NB4 (cell line): Measurements from ENCODE around the gene GGNBP2.

Experiments
- DNase-seq: peaks from one replicate; pipeline ENCODE4 v3.0.0; 2010; ENCODE audit warnings: low read depth
- H3K4me3 ChIP-seq: one replicate; pipeline ENCODE4 v1.5.1; 2011; ENCODE audit warnings: mild to moderate bottlenecking, low read depth, low read length, moderate library complexity
- MYC ChIP-seq: IDR thresholded peaks from 2 replicates; pipeline ENCODE4 v1.6.1; 2011; ENCODE audit warnings: low read depth, low read length
- POLR2A ChIP-seq: IDR thresholded peaks from 2 replicates; pipeline ENCODE4 v1.6.1; 2011; ENCODE audit warnings: mild to moderate bottlenecking; ENCODE audit not compliant: insufficient read length; ENCODE audit errors: extremely low read depth
- TF ChIP-seq, protein P1 (sequence below): IDR thresholded peaks from one replicate; pipeline ENCODE4 v1.5.1; 2012; ENCODE audit warnings: low read depth, low read length
- TF ChIP-seq, protein P2 (sequence below): IDR thresholded peaks from 2 replicates; pipeline ENCODE4 v1.6.1; 2011; ENCODE audit warnings: low read depth, low read length

Gene GGNBP2

DNA sequence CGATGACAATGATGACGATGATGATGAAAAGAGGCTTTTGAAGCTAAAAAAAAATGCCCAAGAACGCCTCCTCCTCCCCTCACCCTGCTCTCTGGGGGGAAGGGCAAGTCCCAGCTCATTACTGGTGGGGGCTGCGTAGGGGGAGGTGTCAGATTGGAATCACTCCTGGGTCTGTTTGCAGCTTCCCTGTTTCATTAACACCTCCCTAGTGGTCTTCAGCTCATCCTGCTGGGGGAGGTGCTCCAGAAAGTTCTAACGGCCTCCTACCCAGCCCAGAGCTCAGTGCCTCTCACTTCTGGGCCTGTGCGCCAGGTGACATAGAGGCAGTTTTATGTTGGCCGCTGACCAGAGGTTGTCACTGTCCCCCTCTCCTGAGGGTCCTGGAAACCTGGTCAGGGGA, 69.4 kb downstream of the GGNBP2 start:
- H3K4me3 ChIP-seq, result no peak overlapping the region
- no peak for DNase-seq
- TF ChIP-seq POLR2A (no peak), MYC (no peak)
- TF ChIP-seq, protein P1, sequence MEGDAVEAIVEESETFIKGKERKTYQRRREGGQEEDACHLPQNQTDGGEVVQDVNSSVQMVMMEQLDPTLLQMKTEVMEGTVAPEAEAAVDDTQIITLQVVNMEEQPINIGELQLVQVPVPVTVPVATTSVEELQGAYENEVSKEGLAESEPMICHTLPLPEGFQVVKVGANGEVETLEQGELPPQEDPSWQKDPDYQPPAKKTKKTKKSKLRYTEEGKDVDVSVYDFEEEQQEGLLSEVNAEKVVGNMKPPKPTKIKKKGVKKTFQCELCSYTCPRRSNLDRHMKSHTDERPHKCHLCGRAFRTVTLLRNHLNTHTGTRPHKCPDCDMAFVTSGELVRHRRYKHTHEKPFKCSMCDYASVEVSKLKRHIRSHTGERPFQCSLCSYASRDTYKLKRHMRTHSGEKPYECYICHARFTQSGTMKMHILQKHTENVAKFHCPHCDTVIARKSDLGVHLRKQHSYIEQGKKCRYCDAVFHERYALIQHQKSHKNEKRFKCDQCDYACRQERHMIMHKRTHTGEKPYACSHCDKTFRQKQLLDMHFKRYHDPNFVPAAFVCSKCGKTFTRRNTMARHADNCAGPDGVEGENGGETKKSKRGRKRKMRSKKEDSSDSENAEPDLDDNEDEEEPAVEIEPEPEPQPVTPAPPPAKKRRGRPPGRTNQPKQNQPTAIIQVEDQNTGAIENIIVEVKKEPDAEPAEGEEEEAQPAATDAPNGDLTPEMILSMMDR, result no peak
- TF ChIP-seq, protein P2, sequence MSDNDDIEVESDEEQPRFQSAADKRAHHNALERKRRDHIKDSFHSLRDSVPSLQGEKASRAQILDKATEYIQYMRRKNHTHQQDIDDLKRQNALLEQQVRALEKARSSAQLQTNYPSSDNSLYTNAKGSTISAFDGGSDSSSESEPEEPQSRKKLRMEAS, result no peak

DNA sequence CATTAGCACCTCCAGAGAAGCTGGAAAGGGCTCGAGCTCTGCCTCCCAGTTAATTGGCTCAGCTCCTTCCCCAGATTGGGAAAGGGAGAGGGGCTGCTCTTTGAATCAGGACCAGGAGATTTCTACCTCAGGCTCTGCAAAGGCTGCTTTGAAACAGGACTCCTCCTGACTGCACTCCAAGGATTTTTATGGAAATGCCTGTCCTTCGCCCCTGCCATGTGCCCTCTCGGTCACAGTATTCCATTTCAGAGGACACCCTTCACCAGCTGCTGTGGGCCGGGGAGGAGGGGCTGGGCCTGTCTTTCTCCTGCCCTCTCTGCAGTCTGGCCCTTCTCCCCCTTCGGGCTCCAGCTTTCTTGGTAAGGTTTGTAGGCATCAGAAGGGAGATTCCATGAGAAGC, 70.2 kb downstream of the GGNBP2 start:
- DNase-seq, result no peak
- H3K4me3 ChIP-seq, result no peak overlapping the region
- TF ChIP-seq, protein P1, result no peak
- TF ChIP-seq MYC (no peak), POLR2A (no peak)
- TF ChIP-seq, protein P2, result no peak

DNA sequence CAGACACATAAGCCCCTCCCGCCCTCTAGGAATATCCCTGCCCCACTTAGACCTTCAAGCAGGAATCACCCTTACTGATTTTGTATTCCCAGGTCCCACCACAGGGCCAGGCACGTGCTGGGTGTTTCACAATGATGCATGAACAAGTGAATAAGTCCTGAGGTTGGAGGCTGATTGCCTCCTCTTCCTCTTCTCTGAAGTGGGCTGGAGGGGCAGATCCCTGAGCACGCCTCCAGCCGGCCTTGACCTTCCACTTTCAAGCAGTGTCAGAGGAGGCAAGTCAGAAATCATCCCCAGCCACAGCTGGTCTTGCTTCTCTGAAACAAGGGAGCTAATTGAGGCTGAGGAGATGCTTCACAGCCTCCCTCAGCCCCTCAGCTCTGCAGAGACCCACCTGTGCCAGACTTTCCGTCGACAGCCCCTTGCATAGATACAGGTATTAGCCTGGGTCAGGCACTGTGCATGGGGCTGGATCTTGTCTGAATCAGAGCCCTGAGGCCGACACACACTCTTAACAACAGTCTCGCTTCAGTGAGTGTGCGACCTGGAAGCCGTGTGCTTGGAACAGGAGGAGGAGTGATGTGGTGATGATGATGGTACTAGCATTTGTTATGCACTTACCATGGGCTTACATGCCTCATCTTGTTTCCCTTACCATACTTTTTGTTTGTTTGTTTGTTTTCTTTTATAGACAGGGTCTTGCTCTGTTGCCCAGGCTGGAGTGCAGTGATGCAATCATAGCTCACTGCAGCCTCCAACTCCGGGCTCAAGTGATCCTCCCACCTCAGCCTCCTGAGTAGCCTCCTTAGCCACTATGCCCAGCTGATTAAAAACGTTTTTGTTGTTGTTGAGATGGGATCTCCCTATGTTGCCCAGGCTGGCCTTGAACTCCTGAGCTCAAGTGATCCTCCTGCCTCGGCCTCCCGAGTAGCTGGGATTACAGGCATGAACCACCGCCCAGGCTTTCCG, 71.6 kb downstream of the GGNBP2 start:
- no peak overlapping the region for H3K4me3 ChIP-seq
- DNase-seq, result peak; percentile 34
- TF ChIP-seq, protein P2, result no peak
- no peak for TF ChIP-seq MYC
- TF ChIP-seq POLR2A, result no peak
- TF ChIP-seq, protein P1, result no peak

DNA sequence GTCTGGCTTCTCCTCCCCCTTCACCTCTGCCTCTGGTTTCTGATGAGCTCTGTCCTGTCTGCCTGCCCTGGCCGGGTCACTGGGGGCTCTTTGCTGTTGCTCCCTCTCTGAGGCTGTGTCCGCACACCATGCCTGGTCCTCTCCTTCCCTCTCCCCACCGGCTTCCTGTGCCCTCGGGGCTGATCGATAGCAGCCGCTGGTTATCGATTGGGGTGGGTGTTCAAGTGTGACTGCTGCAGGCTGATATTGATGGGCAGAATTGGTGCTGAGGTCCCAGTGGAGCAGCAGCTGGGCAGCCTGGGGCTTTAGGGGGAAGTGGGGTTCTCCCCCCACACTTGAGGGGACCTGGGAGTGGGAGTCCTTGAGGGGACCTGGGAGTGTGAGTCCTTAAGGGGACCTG, 73.1 kb downstream of the GGNBP2 start:
- H3K4me3 ChIP-seq, result no peak overlapping the region
- no peak for DNase-seq
- TF ChIP-seq, protein P2, result no peak
- TF ChIP-seq MYC, result no peak
- no peak for TF ChIP-seq POLR2A
- TF ChIP-seq, protein P1, result no peak

DNA sequence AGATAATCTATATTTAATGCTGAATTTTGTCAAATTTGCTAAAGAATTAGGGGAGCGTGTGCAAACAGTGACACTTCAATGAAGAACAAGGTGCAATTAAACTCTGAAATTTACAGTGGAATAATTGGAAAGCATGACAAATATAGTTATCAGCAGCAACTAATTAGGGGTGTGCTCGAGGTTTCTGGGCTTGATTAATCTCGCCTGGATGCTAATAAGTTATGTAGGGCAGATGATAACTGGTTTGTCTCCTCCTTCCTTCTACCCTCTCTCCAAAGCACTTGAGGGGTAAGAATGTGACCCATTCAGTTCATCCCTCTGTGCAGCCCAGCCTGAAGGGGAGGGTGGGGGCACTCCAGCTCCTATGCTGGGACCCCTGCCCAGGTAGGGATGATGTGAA, 78.6 kb downstream of the GGNBP2 start:
- TF ChIP-seq POLR2A (no peak), MYC (no peak)
- TF ChIP-seq, protein P2, result no peak
- TF ChIP-seq, protein P1, result no peak
- DNase-seq, result no peak
- H3K4me3 ChIP-seq, result no peak overlapping the region
